GM19397 (cell line): Measurements from ENCODE around the gene MROH8.

Experiments used
- ATAC-seq: cut with Tn5 transposase; IDR thresholded peaks from one replicate; pipeline ENCODE4 v1.9.1; 2021; ENCODE audit warnings: mild to moderate bottlenecking, moderate library complexity; ENCODE audit not compliant: unreplicated experiment

Gene MROH8

GRCh38 chr20:37200376-37200775 is 21.0 kb upstream of the MROH8 start:
- no peak for ATAC-seq

- no peak for ATAC-seq
These were observed 19.7 kb upstream of the MROH8 start for GRCh38 chr20:37198932-37199660.

DNA sequence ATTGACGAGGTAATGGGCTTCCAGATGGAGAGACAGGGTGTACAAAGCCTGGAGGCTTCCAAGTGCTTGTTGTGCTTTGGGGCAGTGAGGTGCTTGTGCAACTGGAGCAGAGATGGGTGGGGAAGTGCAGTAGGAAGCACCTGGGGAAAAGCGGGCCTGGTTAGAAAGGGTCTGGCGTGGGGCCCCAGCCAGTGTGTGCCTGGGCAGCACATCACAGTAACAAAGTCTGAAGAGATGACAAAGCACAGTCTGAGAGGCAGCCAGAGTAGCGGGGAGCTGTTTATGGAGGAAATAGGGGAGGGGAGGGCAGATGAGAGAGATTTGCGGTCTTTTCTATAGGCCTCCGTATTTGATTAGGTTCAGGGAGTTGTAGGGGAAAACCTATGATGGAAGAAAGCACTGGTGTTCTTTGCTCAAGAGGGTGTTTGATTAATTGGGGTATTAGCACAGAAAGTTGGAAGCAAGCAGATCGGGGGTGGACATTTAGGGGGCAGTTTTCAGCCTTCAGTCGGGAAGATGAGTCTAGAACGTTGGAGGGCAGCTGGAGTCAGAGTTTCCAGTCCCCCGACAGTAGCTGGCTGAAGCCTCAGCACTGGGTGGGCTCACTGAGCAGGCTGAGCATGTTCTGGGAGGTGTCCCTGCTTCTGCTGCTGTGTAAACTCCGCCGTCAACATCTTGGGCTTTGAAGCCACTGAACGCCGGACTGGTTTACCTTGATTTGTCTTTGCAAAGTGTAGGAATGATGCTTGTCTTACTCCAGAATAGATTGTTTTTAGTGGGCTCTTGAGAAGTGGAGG is 15.5 kb upstream of the MROH8 start:
- ATAC-seq: no peak

DNA sequence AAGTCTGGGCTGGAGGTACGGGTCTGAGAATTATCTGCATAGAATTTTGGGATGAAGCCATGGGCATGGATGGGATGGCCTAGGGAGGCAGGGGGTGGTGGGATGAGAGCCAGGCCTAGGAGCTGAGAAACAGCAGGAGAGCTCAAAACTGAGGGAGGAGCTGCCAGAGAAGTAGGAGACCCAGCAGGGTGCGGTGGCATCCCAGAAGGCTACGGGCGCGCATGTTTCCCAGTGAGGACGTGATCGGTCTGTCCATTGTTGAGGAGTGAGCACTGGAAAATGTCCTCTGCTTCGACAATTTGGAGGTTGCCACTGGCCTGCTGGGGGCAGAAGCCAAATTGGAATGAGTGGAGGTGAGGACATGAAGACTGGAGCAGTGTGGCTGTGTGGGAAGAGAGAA is 14.5 kb upstream of the MROH8 start:
- ATAC-seq: no peak

- ATAC-seq: no peak
These were observed 13.9 kb upstream of the MROH8 start for GRCh38 chr20:37193226-37193625.

- no peak for ATAC-seq
These were observed 12.9 kb upstream of the MROH8 start for GRCh38 chr20:37192137-37192854.

DNA sequence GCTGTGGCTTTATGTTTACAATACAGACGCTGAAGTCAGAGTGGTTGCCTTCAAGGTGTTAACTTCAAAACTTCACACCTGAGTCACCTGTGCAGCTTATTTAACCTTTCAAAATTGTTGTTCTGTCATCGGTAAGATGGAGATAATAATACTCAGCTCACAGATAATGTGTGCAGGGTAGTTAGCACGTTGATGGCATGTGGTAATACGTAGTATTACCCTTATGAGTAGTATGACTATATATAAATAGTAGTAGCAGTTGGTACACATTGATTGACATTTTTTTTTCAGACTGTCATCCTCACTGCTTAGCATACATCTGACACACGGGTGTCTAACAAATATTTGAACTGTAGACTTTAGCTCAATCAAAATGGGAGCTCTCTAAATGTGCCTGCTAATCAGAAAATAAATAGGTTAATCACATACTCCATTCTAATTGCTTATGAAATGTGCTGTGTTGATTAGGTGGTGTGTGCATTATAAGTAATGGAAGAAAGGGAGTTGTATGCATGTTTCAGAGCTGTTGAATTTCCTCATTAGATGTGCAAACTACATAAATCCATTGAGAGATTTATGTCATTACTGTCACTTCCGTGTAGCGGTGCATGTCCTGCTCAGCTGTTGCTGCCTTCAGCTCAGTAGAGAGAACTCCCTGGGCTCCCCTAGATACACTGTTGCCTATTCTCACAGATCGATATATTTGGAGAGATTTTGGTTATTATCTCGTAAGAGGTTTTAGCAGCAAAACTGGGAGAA is 11.2 kb upstream of the MROH8 start:
- ATAC-seq: no peak

DNA sequence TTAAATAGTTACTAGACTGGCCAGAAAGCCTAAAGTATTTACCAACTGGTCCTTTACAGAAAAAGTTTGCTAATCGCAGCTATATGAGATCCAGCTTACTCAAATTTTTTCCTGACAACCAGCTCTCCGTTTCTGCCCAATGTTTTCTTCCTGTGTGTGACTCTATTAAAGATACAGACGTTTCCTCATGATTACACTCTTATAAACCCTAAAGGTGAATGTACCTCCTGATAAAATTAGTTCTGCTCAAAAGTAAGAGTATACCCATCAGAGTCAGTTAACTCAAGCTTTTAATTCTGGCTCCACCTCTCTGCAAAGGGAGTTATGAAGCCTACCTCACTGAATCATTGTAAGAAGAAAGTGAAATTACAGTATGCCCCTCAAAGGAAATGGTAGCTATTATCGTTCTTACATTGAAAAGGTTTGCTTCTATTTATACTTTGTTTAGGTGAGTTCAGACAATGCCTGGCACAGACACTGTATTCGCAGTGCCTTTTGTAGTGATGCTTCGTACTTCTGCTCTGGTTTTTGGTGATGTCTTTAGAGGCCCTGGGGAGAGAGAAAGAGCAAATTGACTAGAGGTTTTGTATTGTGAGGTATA is 10.2 kb upstream of the MROH8 start:
- ATAC-seq: no peak

- no peak for ATAC-seq
These were observed 9.4 kb upstream of the MROH8 start for GRCh38 chr20:37188787-37189186.

- ATAC-seq: no peak
These were observed 6.3 kb upstream of the MROH8 start for GRCh38 chr20:37185686-37186085.

DNA sequence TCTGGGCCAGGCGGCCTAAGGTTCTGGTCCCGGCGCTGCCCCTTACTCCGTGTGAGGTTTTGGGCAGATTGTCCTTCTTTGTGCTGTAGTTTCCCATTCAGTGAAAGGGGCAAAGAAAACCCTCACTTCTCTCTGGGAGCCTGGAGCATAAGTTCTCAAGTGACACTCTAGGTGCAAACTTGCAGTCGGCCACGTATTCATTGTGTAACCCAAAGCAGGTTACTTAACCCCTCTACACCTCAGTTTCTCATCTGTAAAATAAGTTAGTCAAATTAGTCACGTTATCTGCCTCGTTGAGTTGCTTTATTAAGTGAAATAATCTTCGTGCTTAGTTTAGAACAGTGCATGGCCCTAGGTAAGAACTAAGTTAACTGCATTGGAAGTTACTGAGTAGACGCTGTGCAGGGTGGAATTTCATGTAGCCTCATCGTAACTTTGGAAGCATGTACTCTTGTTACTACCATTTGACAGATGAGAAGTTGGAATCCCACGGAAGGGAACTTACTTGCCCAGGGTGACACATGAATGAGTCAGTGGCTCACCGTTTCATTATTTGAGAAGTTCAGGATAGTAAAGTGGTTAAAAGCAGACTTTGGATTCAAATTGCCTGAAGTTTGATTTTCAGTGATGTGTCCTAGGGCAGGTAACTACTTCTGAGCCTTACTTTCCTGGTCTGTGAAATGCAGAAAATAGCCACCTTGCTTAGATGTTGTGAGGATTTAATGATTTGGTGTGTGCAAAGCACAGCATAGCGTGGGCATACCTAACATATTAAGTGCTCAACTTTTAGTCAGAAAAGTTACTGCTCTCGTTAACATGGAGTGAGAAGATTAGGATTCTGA is 556 bp upstream of the MROH8 start:
- no peak for ATAC-seq

- ATAC-seq: no peak
These were observed 6.5 kb downstream of the MROH8 start for GRCh38 chr20:37172836-37173235.

DNA sequence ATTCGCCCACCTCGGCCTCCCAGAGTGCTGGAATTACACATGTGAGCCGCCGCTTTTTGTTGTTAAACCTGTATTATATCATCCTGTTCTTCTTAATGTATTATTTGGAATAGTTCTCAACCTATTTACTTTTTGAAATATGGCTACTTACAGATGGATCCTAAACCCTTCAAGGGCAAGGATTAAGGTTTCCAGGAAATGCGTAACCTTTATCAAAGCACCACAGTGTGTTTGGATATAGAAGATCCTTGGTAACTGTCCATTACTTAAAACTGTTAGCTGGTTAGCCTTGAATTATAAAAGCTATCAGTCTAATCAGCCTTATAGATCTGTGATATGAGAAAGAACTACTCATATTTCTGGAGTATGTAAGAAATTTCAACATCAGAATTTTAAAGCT is 12.5 kb downstream of the MROH8 start:
- ATAC-seq: no peak

DNA sequence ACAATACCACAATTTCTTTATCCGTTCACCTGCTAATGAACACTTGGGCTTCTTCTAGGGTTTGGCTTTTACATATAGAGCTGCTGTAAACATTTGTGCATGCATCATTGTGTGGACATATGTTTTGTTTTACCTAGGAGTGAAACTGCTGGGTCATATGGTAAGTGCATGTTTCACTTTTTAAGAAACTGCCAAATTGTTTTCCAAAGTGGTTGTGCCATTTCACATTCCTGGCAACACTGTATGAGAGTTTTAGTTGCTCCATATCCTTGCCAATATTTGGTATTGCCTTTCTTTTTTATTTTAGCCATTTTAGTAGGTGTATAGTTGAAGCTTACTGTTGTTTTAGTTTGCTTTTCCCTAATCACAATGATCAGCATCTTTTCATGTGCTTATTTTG is 14.3 kb downstream of the MROH8 start:
- ATAC-seq: no peak

- no peak for ATAC-seq
These were observed 15.4 kb downstream of the MROH8 start for GRCh38 chr20:37163832-37164554.

DNA sequence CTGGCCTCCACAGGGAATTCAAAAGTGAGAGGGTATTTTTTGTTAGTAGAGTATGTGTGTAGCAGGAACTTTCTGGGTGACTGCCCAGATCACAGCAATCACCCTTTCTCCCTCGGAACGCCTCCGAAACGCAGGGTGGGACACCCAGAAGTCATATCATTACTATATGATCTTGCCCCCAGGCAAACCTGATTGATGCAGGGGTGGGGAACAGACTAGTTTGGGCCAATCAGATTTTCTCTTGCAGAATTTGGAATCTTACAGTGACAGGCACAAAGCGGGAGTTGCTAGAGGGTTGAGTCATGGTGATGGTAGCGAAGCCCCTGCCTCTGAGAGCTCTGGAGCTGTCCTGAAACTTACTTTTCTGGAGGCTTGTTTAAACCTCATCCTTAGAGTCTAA is 16.7 kb downstream of the MROH8 start:
- ATAC-seq: no peak

DNA sequence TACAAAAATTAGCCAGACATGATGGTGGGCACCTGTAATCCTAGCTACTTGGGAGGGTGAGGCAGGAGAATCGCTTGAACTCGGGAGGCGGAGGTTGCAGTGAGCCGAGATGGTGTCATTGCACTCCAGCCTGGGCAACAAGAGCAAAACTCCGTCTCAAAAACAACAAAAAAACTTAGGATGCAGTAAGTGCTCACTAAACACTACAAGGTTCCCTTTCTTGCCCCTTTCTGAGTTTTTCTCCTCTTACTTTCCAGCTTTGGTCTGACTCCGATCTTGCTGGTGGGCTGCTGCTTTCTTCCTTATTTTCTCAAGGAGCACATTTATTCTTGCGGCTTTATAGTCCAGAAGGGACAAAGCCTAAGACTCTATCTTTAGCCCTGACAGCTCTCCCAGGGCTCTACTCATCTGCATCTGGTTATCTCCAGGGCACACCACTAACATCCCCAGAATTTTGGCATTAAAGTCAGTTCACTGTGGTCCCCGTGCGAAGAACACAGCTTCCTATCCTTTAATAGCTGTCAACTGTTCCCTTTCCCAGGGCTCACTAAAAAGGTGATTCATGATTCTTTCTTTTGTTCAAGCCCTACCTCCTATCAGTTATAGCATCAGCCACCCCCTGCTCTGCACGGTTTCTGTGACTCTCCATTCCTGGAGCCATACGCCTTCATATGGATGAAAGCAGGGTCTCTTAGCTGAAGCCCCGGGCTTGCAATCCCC is 17.4 kb downstream of the MROH8 start:
- no peak for ATAC-seq

- no peak for ATAC-seq
These were observed 18.7 kb downstream of the MROH8 start for GRCh38 chr20:37160683-37161082.
